Motor neuron (in vitro differentiated cells): ENCODE data around the gene PLA2G4A. TPM values are rescaled to one million over a fixed set of nuclear protein-coding genes. Genes with fewer than 3 reads are reported as not detected.
A peak's percentile ranks its signal among the peaks of the same experiment; 100 is the strongest.

Experiments used
- ATAC-seq, 8 experiments: fragments of 200-7000 bp; cut with Tn5 transposase; replicated peaks in 6 of 8; 2 replicates each; pipeline ENCODE4 v1.8.0; 2021; ENCODE audit warnings: mild to moderate bottlenecking in 8 of 8, moderate library complexity in 8 of 8
- H3K27ac ChIP-seq, 2 donors: fragments of 250-450 bp; sonication (Bioruptor Pico); 2 replicates each; pipeline ENCODE4 v1.9.0; 2021; ENCODE audit warnings: antibody characterized with exemption in 2 of 2, mild to moderate bottlenecking in 2 of 2, moderate library complexity in 1 of 2
- H3K4me1 ChIP-seq, 2 donors: fragments of 250-450 bp; sonication (Bioruptor Pico); replicated peaks in 1 of 2; 2 replicates each; pipeline ENCODE4 v1.6.1; 2021; ENCODE audit warnings: antibody characterized with exemption in 2 of 2, mild to moderate bottlenecking in 2 of 2, moderate library complexity in 1 of 2
- H3K4me3 ChIP-seq, 5 donors: fragments of 250-450 bp; sonication (Bioruptor Pico); 2 replicates each; pipeline ENCODE4 v1.9.0; 2021; ENCODE audit warnings: antibody characterized with exemption in 5 of 5, mild to moderate bottlenecking in 5 of 5, moderate library complexity in 4 of 5
- WGBS, 10 experiments: fragments of 450-650 bp; shearing (Covaris generic); methylation state at CpG; one replicate each; pipeline ENCODE4 v1.0.0; 2022; 5-methylcytosine and 5-hydroxymethylcytosine counted together
- in situ Hi-C, 9 experiments: fragments of 400-800 bp; cut with MboI; loops; one replicate each; pipeline ENCODE4 v1.15.0; 2021; ENCODE audit warnings: low sequenced_read_pairs in 9 of 9, low pct_unique_long_range_greater_than_20kb in 2 of 9; ENCODE audit not compliant: unreplicated experiment in 9 of 9
- total RNA-seq, 8 experiments: library from RNA; unstranded; fragments of 300-600 nt; gene quantifications; 2 replicates each; pipeline versions ENCODE4 v1.2.3 to v1.2.4, GENCODE V29; 2022

PLA2G4A gene
- total RNA-seq, 8 experiments from 2014 or later, result 2.9 to 74.0 (median 5.9) TPM

DNA sequence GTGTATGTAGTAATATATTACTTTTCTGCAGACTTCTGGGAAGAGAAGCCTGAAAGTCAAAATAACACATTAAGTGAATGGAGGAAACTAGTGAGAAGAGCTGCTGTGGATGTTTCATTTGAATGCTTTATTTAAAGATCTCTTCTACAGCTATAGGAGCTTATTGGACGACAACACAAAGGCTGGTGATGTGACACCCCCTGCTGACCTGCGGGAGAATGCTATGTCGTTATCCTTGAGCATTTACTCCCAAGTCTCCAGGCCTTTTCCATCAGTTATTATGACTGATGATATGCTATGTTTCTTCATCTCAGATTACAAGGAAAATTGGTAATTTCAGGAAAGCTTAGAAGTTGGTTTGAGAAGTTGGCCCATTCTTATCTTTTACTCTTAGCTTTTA lies 22.3 kb upstream of the PLA2G4A start:
- Histone ChIP-seq H3K4me3 (no peak overlapping the region), H3K27ac (no peak overlapping the region), H3K4me1 (no peaks in the 10 kb centered on the region)
- peak in 3 of 8 experiments; percentile 32 to 71 (median 49) for ATAC-seq
- in situ Hi-C loops, result loop anchor here in 1 of 9 experiments (10.0 kb wide), 1 partner anchor 202 kb away; no protein-coding TSS in a partner anchor
- 0 to 73% (median 56%) methylated on average over 1 to 3 of the region's 3 CpGs for WGBS, 10 experiments

- no peak overlapping the region for H3K27ac ChIP-seq
- 57 to 100% (median 91%) methylated on average over 2 to 4 of the region's 4 CpGs; no CpG with 5 or more reads in 1 of the 10 experiments for WGBS, 10 experiments
- ATAC-seq, result no peak
- no peak overlapping the region for H3K4me3 ChIP-seq
- H3K4me1 ChIP-seq, result no peaks in the 10 kb centered on the region
- in situ Hi-C loops, result loop anchor here in 1 of 9 experiments (10.0 kb wide), 1 partner anchor 202 kb away; no protein-coding TSS in a partner anchor
Measured at GRCh38 chr1:186807163-186807562, 21.6 kb upstream of the PLA2G4A start.

- Histone ChIP-seq H3K27ac (no peak overlapping the region), H3K4me3 (no peak overlapping the region), H3K4me1 (no peaks in the 10 kb centered on the region)
- WGBS, 10 experiments, result 89 to 100% (median 100%) methylated on average over 1 of the region's 1 CpG; no CpG with 5 or more reads in 3 of the 10 experiments
- in situ Hi-C loops, result no loop called here
- no peak for ATAC-seq
Measured at GRCh38 chr1:186811892-186812291, 16.9 kb upstream of the PLA2G4A start.

DNA sequence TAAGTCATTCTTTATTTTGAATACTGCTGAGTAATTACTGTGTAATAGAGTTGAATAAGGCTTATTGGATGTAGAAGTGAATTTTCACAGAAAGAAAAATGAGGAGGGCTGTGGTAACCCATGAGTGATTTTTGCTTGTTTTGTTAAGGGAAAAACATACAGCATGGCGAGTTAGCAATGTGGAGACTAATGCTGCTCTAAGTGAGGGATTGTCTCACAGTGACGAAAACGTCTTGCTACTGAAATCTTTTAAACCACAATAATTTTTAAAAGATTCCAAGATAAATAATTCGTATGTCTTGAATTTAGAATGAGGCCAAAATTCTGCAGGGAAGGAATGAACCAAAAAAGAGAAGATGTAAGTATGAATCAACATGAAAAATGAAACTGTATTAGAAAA lies 16.2 kb upstream of the PLA2G4A start:
- in situ Hi-C loops, result no loop called here
- Histone ChIP-seq H3K27ac (no peak overlapping the region), H3K4me3 (no peak overlapping the region), H3K4me1 (no peaks in the 10 kb centered on the region)
- WGBS, 10 experiments, result 17 to 91% (median 69%) methylated on average over 2 to 4 of the region's 4 CpGs
- ATAC-seq, result no peak

DNA sequence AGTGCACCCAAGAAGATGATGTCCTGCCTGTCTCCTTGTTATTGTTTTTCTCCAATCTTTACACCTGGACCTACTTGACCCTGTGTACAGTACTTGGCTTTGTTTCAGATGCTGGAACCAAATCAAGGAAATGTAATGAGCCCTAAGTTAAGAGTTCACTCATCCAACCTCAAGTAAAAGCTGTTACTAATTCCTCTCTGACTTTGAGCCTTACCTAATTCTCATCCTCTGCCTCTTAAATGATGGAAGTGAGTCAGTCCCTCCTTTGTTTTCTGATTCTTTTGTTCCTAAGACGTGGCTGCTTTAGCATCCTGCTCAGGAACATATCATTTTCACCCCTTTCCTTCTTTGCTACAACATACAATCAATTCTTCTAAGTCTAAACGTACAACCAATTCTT lies 15.3 kb upstream of the PLA2G4A start:
- no peak for ATAC-seq
- WGBS, 10 experiments, result 14 to 86% (median 46%) methylated on average over 1 to 2 of the region's 2 CpGs; no CpG with 5 or more reads in 2 of the 10 experiments
- no peak overlapping the region for H3K4me3 ChIP-seq
- no peak overlapping the region for H3K27ac ChIP-seq
- no peaks in the 10 kb centered on the region for H3K4me1 ChIP-seq
- in situ Hi-C loops, result no loop called here

- ATAC-seq, result peak in 1 of 8 experiments; percentile 70
Measured at GRCh38 chr1:186819126-186819525, 9.6 kb upstream of the PLA2G4A start.

DNA sequence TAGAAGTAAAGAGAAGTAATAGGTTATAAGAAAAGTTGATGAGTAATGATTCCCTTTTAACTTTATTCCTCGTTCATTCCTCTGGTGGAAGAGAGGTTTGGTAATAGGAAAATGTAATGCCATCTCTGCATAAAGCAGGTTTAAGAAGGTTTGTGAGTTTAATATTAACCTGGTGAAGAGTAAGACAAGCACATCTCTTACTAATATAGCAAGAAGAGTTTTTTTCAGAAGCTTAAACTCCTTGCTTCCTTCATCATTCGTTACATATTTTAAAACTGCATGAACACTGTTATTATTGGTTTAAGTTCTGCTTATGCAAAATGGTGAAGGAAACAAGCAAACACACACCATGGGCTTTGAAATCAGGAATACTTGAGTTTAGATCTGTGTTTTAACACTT lies 9.2 kb upstream of the PLA2G4A start:
- no peak overlapping the region for H3K4me3 ChIP-seq
- no peak for ATAC-seq
- in situ Hi-C loops, result no loop called here
- WGBS, 10 experiments, result 42 to 95% (median 63%) methylated on average over 1 to 2 of the region's 2 CpGs; no CpG with 5 or more reads in 1 of the 10 experiments
- H3K4me1 ChIP-seq, result no peaks in the 10 kb centered on the region
- H3K27ac ChIP-seq, result no peak overlapping the region

More at GRCh38 chr1:186819126-186819525, 9.6 kb upstream of the PLA2G4A start:
- WGBS, 10 experiments, result 25 to 100% (median 73%) methylated on average over 1 to 3 of the region's 3 CpGs
- Histone ChIP-seq H3K27ac (no peak overlapping the region), H3K4me1 (no peaks in the 10 kb centered on the region), H3K4me3 (no peak overlapping the region)
- in situ Hi-C loops, result no loop called here

DNA sequence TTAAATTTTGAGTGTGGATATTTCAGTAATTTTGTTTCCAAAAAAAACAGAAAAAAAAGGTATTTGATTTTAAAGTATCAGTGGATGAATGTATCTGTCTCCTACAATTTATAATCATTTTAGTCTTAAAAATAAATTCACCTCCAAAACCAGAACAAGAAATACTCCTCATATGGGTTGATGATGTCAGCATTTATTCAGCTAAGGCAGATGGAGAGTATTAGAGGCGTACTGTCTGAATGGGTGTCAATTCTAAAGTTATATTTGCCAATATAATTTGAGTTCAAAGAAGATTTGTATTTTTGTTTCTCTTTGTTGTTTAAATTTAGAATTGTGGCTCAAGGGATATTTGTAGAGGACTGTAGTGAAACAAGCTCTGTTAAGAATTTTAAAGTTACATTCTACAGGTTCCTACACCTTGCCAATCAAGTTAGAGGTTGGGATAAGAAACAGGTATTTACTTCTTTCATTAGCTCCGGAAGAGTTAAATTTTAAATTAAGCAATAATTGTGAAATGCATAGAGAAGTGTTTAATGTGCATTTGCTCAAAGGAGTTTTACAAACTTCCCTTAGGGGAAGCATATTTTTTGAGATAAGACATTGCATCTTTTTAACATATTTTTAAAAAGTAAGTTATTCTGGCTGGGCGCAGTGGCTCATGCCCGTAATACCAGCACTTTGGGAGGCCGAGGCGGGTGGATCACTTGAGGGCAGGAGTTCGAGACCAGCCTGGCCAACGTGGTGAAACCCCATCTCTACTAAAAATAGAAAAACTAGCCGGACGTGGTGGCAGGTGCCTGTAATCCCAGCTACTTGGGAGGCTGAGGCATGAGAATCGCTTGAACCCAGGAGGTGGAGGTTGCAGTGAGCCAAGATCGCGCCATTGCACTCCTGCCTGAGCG lies 1.2 kb downstream of the PLA2G4A start:
- ATAC-seq, result peak in 3 of 8 experiments; percentile 52 to 63 (median 61)
- Histone ChIP-seq H3K4me1 (no peaks in the 10 kb centered on the region), H3K4me3 (peak overlapping the region in 2 of 5 donors; percentile 38 to 50), H3K27ac (no peak overlapping the region)
- in situ Hi-C loops, result no loop called here
- 32 to 97% (median 91%) methylated on average over 5 to 14 of the region's 14 CpGs for WGBS, 10 experiments

DNA sequence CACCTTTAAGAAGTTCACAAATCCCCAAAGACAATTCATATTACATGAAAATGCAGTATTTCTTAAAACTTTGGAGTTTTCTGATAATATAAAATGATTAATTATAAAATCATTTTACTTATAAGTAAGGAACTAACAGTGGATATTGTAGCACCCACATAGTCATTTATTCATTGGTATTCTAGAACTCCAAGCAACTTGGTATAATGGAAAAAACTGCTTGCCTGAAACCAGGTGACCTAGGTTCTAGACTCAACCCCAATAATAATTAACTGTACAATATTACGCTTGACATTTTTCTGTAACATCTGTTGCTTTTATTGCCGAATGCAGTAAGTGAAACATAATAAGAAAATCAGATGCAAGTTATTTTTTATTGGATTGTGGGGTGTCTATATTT lies 2.4 kb downstream of the PLA2G4A start:
- H3K4me3 ChIP-seq, result no peak overlapping the region
- no peaks in the 10 kb centered on the region for H3K4me1 ChIP-seq
- no peak overlapping the region for H3K27ac ChIP-seq
- in situ Hi-C loops, result no loop called here
- no peak for ATAC-seq
- 46 to 100% (median 94%) methylated on average over 1 to 2 of the region's 2 CpGs for WGBS, 10 experiments

DNA sequence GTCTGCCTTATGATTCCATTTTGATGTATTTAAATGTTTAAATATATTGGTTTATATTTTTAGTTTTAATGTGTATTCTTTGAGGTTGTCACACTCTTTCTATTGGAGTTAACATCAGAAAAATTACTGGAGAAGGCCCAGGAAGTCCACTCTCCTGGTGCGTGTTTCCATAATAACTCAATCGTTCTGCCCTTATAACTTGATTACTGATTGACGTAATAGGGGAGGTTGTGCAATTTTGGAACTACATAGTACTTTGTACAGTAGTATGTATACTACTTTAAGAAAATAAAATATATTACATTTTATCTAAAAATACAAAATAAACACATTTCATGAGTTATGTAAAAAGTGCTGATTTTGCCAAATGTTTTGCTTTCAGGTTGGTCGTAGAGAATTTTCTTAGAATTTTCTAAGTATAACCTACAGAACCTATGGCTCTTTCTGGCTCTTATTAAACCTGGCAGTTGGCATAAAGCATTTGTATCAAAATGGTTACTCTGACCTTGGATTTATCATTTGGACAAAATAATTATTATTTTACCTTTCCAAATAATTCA lies 5.7 kb downstream of the PLA2G4A start:
- no peak overlapping the region for H3K27ac ChIP-seq
- no peaks in the 10 kb centered on the region for H3K4me1 ChIP-seq
- no peak overlapping the region for H3K4me3 ChIP-seq
- ATAC-seq, result no peak
- 78 to 97% (median 92%) methylated on average over 1 to 4 of the region's 4 CpGs for WGBS, 10 experiments
- in situ Hi-C loops, result no loop called here

- H3K4me1 ChIP-seq, result no peaks in the 10 kb centered on the region
- H3K27ac ChIP-seq, result no peak overlapping the region
- 60 to 100% (median 93%) methylated on average over 1 to 3 of the region's 3 CpGs; no CpG with 5 or more reads in 1 of the 10 experiments for WGBS, 10 experiments
- in situ Hi-C loops, result no loop called here
- ATAC-seq, result no peak
- no peak overlapping the region for H3K4me3 ChIP-seq
Measured at GRCh38 chr1:186835448-186835847, 6.7 kb downstream of the PLA2G4A start.

GRCh38 chr1:186837806-186838205 lies 9.1 kb downstream of the PLA2G4A start:
- WGBS, 10 experiments, result 37 to 100% (median 95%) methylated on average over 1 to 4 of the region's 4 CpGs
- in situ Hi-C loops, result no loop called here
- no peak for ATAC-seq
- H3K27ac ChIP-seq, result no peak overlapping the region
- H3K4me3 ChIP-seq, result no peak overlapping the region
- H3K4me1 ChIP-seq, result no peaks in the 10 kb centered on the region

GRCh38 chr1:186838380-186839040 lies 9.8 kb downstream of the PLA2G4A start:
- H3K27ac ChIP-seq, result no peak overlapping the region
- WGBS, 10 experiments, result 0 to 95% (median 77%) methylated on average over 2 of the region's 2 CpGs
- H3K4me3 ChIP-seq, result no peak overlapping the region
- in situ Hi-C loops, result no loop called here
- ATAC-seq, result no peak
- no peaks in the 10 kb centered on the region for H3K4me1 ChIP-seq
